ENCODE results near the gene IZUMO1. TPM values are rescaled to one million over a fixed set of nuclear protein-coding genes. Genes with fewer than 3 reads are reported as not detected.

Gene IZUMO1
- total and polyA plus RNA-seq, 2 of the 8 experiments (the other 6 are each of a cell fraction or from before 2014, with no cell fraction given): 0.33 to 1.8 TPM

DNA sequence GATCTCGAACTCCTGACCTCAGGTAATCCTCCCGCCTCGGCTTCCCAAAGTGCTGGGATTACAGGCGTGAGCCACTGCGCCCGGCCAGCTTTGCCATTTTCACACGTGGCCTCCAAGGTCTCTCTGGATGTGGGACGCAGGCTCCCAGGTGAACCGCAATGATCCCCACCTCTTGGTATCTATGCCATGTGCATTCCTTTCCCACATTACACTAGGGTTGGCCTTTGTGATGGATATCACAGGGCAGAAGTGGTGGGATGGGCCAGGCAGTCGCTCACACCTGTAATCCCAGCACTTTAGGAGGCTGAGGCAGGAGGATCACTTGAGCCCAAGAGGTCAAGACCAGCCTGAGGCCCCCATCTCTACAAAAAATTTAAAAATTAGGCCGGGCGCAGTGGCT lies 31.0 kb upstream of the IZUMO1 start (continued):
- TF ChIP-seq TAF7 (optimal IDR thresholded peaks at IDR 0.05; ENCODE audit: borderline replicate concordance, low read depth, low read length) (no peak), SP4 (IDR thresholded peaks at IDR 0.05; ENCODE audit: low read length) (no peak), HDAC6 (IDR thresholded peaks at IDR 0.05; ENCODE audit: low read depth, low read length) (no peak), HDAC2 (IDR thresholded peaks at IDR 0.05; ENCODE audit: borderline replicate concordance in 1 of 2, low read depth in 2 of 2, low read length in 2 of 2) (no peak), CEBPB (IDR thresholded peaks at IDR 0.05; ENCODE audit: low read depth, low read length) (no peak), SAP30 (IDR thresholded peaks at IDR 0.05; ENCODE audit: insufficient read depth, insufficient replicate concordance, low read length) (no peak), TEAD4 (IDR thresholded peaks at IDR 0.05; ENCODE audit: low read depth, low read length) (0 out of 2 replicates have a peak, but pooled peaks have one; percentile 27), TBP (IDR thresholded peaks at IDR 0.05; ENCODE audit: low read depth, low read length) (no peak), SRF (IDR thresholded peaks at IDR 0.05; ENCODE audit: low read depth, low read length) (no peak), JUND (IDR thresholded peaks at IDR 0.05; ENCODE audit: low read length) (no peak)
- TF ChIP-seq, protein P1, sequence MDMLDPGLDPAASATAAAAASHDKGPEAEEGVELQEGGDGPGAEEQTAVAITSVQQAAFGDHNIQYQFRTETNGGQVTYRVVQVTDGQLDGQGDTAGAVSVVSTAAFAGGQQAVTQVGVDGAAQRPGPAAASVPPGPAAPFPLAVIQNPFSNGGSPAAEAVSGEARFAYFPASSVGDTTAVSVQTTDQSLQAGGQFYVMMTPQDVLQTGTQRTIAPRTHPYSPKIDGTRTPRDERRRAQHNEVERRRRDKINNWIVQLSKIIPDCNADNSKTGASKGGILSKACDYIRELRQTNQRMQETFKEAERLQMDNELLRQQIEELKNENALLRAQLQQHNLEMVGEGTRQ (IDR thresholded peaks at IDR 0.05; ENCODE audit: low read length): no peak
